ENCODE data around the gene MRC2. TPM values are rescaled to one million over a fixed set of nuclear protein-coding genes. Genes with fewer than 3 reads are reported as not detected.
A peak's percentile ranks its signal among the peaks of the same experiment; 100 is the strongest.

MRC2 gene
- total and polyA plus RNA-seq, 3 donors from 2014 or later, result 32.9 to 60.9 (median 40.3) TPM

DNA sequence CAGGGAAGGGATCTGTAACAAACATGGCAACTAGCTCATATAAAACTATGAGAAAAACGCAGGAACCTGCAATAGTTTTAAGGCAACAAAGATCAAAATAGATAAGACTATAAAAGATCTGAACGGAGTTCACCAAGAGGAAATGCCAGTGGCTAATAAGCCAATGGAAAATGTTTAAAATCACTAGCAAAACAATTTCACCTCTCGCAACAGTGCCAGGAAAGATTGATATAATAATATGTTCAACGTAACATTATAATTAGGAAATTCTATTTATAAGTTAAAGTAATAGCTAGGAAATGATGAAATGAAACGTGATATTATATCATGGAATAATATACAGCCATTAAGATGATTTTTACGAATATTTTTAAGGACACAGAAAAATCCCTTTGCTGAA lies 16.0 kb downstream of the MRC2 start:
- no peak overlapping the region for H3K27ac ChIP-seq
- 75 to 84% methylated on average over 6 of the region's 6 CpGs for WGBS, 2 donors
- H3K27me3 ChIP-seq, result no peaks in the 10 kb centered on the region
- no peaks in the 10 kb centered on the region for H3K36me3 ChIP-seq (ENCODE audit: low read depth, missing control alignments)
- H3K9me3 ChIP-seq, result no peaks in the 10 kb centered on the region
- no peaks in the 10 kb centered on the region for H3K4me1 ChIP-seq
- intact Hi-C loops (cut with DNase I; ENCODE audit: low total_unique reads), result no loop called here
- H3K4me3 ChIP-seq, result no peak overlapping the region
- DNase-seq, result no peak
- TF ChIP-seq, protein P1, sequence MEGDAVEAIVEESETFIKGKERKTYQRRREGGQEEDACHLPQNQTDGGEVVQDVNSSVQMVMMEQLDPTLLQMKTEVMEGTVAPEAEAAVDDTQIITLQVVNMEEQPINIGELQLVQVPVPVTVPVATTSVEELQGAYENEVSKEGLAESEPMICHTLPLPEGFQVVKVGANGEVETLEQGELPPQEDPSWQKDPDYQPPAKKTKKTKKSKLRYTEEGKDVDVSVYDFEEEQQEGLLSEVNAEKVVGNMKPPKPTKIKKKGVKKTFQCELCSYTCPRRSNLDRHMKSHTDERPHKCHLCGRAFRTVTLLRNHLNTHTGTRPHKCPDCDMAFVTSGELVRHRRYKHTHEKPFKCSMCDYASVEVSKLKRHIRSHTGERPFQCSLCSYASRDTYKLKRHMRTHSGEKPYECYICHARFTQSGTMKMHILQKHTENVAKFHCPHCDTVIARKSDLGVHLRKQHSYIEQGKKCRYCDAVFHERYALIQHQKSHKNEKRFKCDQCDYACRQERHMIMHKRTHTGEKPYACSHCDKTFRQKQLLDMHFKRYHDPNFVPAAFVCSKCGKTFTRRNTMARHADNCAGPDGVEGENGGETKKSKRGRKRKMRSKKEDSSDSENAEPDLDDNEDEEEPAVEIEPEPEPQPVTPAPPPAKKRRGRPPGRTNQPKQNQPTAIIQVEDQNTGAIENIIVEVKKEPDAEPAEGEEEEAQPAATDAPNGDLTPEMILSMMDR (IDR thresholded peaks at IDR 0.05), result no peak
- no peak for TF ChIP-seq POLR2A (IDR thresholded peaks at IDR 0.05)

DNA sequence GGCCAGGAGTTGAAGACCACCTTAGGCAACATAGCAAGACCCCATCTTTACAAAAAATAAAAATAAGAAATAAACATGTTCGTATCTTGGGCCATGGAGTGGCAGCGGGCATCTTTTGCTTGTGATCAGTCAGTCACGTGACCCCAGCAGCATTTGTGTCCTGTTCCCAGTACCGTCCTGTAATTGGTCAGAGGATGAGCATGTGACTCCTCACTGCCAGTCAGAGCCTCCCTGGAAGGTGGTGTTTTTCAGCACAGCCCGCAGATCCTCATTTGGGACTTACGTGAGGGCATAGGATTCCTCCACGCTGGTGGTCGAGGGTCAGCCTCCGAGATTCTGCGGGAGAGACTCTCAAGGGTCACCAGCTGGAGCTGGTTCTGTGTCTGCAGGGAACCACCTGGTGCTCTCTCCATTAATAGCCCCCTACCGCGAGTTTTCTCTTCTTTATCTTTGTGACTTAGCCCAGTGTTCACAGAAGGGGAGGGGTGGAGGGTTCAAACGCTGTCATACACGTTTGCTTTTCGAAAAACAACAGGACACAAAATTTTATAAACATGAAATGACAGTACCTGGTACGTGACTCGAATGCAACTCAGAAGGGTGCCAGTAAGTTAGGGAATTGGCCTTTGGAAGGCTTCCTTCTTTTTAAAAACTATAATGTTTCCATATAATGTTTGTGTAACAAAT lies 17.2 kb downstream of the MRC2 start:
- no peaks in the 10 kb centered on the region for H3K27me3 ChIP-seq
- intact Hi-C loops (cut with DNase I; ENCODE audit: low total_unique reads), result no loop called here
- no peaks in the 10 kb centered on the region for H3K4me1 ChIP-seq
- DNase-seq, result peak; percentile 73
- no peak overlapping the region for H3K27ac ChIP-seq
- 49 to 58% methylated on average over 16 to 17 of the region's 17 CpGs for WGBS, 2 donors
- peak overlapping the region in 1 of 2 donors; percentile 3 for H3K4me3 ChIP-seq
- no peaks in the 10 kb centered on the region for H3K9me3 ChIP-seq
- TF ChIP-seq POLR2A (IDR thresholded peaks at IDR 0.05), result no peak
- TF ChIP-seq, protein P1 (IDR thresholded peaks at IDR 0.05), result no peak
- no peaks in the 10 kb centered on the region for H3K36me3 ChIP-seq (ENCODE audit: low read depth, missing control alignments)

DNA sequence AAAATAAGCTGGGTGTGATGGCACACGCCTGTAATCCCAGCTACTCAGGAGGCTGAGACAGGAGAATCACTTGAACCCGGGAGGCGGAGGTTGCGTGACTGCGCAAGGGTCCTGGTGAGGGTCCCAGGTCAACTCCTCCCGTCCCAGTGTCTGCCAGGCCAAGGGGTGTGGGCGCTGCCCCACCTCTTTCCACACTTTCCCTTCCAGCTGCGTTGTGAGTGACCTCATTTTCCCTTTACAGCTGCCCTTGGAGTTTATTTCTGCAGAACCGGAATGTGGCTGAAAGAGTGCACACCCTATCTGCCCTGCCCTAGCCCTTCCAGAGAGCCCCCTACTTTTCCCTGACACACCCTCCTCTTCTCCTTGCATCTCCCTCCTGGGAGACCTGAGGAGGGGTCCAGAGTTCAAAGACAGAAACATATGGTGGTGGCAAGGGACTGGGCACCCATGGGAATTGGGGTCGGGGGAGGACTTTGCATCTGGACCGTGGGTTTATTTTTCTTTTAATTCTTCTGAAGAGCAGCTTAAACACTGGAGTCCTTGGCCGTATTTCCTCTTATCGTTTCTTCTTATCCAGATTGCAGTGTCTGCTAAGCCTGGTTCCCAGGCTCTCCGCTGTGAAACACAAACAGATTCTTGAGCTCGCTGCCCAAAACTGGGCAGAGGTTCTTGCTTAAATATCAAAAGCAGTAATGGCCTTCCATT lies 20.9 kb downstream of the MRC2 start:
- H3K27me3 ChIP-seq, result no peaks in the 10 kb centered on the region
- no peak for TF ChIP-seq POLR2A (IDR thresholded peaks at IDR 0.05)
- TF ChIP-seq, protein P1 (IDR thresholded peaks at IDR 0.05), result no peak
- no peak for DNase-seq
- H3K4me1 ChIP-seq, result peaks cover 13% of the 10 kb centered on the region
- intact Hi-C loops (cut with DNase I; ENCODE audit: low total_unique reads), result no loop called here
- H3K9me3 ChIP-seq, result no peaks in the 10 kb centered on the region
- H3K4me3 ChIP-seq, result no peak overlapping the region
- no peaks in the 10 kb centered on the region for H3K36me3 ChIP-seq (ENCODE audit: low read depth, missing control alignments)
- H3K27ac ChIP-seq, result peak overlapping the region in 1 of 2 donors; percentile 66
- 51 to 55% methylated on average over 15 of the region's 15 CpGs for WGBS, 2 donors

DNA sequence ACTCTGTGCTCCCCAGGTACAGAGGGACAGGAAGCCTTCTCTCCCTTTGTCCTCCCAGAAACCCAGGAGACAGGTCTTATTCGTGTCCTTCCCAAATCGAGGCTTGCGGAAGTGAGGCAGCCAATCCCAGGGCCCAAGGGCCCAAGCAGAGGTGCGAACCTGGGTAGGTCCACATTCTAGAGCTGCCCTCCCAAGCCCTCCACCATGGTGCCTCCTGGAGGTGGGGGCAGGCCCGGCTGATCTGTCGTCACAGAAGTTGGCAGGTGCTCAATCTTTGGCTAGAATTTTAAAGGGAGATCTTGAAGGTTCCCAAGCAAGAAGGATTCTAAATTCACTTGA lies 21.5 kb downstream of the MRC2 start:
- TF ChIP-seq, protein P1 (IDR thresholded peaks at IDR 0.05), result no peak
- no peak for TF ChIP-seq POLR2A (IDR thresholded peaks at IDR 0.05)
- no peak overlapping the region for H3K4me3 ChIP-seq
- H3K27ac ChIP-seq, result peak overlapping the region in 1 of 2 donors; percentile 66
- intact Hi-C loops (cut with DNase I; ENCODE audit: low total_unique reads), result no loop called here
- no peaks in the 10 kb centered on the region for H3K9me3 ChIP-seq
- H3K36me3 ChIP-seq (ENCODE audit: low read depth, missing control alignments), result no peaks in the 10 kb centered on the region
- WGBS, 2 donors, result 58 to 73% methylated on average over 6 of the region's 6 CpGs
- no peak for DNase-seq
- no peaks in the 10 kb centered on the region for H3K27me3 ChIP-seq
- H3K4me1 ChIP-seq, result peaks cover 18% of the 10 kb centered on the region
